Stimulated activated CD8-positive, alpha-beta memory T cell treated with anti-CD3 and anti-CD28 coated beads, Interleukin-15, amount 100 ng/mL, for 24 hours (primary cell): ENCODE measurements around the gene MDGA2.

Source experiments
- DNase-seq: peaks from one replicate; pipeline ENCODE4 v3.0.0-alpha.2; 2020; ENCODE audit warnings: low read depth

MDGA2 gene

DNA sequence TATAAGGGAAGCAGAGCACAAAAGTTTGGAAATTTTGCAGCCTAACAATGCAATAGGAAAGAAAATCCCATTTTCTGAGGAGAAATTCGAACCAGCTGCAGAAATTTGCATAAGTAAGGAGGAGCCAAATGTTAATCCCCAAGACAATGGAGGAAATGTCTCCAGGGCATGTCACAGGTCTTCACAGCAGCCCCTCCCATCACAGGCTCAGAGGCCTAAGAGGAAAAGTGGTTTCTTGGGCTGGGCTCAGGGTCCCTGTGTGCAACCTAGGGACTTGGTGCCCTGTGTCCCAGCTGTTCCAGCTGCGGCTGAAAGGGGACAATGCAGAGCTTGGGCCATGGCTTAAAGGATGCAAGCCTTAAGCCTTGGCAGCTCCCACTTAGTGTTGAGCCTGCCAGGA lies 190.0 kb downstream of the MDGA2 start:
- DNase-seq: no peak

DNA sequence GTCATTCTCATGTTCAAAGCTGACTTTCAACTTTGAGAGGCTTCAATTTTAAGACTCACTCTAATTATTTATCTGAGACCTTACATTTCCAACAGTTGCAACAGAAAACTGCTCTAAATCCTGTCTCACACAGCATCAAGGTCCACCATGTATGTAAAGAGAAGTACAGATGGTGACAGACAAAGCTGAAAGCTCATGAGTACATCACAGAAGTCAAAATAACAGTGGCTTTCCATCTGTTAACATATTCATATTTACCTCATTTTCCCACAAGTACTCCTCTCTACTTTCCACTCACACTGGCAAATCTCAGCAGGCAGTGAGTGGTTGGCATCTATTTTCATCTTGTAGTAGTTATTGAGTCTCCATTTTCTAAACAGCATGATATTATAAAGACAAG lies 192.0 kb downstream of the MDGA2 start:
- no peak for DNase-seq

DNA sequence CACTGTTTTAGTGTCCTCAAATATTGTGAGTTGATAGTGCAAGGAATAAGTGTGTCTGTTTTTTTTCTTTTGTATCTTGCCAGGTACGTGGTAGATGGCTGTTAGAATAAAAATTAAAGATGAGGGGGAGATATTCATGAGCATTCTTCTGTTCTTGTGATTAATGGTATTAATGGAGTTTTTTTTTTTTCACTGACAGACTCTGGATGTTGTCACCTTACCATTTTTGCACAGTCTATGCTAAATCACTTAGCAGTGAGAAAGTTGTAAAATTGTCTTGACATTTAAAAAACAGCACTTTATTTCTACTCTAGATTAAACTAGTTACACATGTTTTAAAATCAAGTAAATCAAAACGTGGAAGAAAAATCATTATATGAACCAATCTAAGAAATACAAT lies 204.3 kb downstream of the MDGA2 start:
- no peak for DNase-seq

DNA sequence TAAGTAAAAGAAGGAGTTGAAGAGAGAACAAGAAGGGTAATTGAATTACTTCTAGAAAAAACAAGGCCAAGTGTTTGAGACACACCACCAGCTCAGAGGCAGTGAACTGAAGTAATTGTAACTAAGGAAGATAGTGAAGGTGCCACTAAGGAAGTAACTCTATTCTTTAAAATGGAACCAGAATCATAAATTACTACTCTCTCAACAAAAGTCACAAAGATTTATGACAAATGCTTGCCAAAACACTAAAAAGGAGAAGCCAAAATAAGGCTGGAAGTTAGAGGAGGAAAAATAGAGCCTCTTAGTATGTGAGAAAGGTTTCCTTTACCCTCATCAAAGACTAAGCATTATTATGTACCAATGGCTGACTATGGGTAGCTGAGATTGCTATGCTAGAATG lies 208.5 kb downstream of the MDGA2 start:
- no peak for DNase-seq

DNA sequence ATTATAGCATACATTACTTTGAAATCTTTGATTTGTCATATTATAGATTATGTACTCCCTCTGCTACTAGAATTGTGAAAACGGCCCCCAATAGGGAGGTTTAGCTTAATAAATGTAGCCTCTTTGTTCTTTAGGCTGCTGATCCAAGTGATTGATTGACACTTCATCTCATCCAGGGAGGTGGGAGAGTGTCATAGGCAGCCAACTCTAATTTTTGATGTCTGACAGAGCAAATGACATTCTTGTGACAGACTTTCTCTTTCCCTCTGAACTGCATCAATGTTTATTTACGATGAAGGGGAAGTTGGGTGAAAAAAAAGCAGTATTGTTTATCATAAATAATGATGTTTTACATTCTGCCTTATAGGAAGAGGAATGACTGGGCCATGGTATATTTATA lies 221.4 kb downstream of the MDGA2 start:
- DNase-seq: no peak

GRCh38 chr14:47447076-47447475 lies 228.3 kb downstream of the MDGA2 start:
- no peak for DNase-seq

DNA sequence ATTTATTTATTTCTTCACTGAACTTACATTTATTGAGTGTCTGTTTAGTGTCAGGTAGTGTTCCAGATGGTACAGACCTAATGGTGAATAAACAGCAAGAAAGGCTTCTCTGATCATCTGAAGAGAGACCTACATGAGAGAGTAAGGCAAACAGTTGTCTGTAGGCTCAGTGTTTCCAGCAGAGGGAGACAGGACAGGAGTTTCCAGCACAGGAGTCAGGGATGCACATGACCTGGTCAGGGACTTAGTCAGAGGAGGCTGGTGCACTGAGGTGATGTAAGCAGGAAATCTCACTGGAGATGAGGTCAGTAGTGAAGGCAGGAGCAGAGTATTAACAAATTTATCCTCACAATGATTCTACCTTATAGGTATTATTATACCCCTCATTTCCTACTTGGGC lies 233.2 kb downstream of the MDGA2 start:
- no peak for DNase-seq

- DNase-seq: no peak
These were observed 235.5 kb downstream of the MDGA2 start for GRCh38 chr14:47439953-47440352.

DNA sequence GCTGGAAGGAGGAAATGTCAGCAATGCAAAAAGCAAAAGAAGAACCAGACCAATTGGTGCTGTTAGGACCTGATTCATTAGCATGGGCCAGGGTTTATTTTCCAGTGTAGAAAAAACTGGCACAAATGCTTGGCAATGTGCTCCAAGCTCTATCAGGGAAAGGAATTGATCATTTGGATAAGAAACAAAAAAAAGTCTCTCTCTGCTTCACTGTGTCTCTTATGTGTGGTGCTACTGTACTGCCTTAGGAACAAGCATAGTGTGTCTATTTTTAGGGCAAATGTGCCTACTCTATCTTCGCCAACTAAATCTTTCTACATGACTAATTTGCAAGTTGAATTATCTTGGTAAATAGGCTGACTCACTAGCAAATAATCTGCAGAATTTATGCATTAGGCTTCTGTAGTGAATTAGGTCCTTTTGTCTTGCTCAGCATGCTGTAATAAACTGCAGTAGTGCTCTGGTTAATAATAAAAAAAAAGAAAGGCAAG lies 236.7 kb downstream of the MDGA2 start:
- no peak for DNase-seq

GRCh38 chr14:47435331-47435965 lies 240.0 kb downstream of the MDGA2 start:
- DNase-seq: no peak

- DNase-seq: no peak
These were observed 247.8 kb downstream of the MDGA2 start for GRCh38 chr14:47427629-47428028.

- DNase-seq: no peak
These were observed 250.1 kb downstream of the MDGA2 start for GRCh38 chr14:47425302-47425701.

DNA sequence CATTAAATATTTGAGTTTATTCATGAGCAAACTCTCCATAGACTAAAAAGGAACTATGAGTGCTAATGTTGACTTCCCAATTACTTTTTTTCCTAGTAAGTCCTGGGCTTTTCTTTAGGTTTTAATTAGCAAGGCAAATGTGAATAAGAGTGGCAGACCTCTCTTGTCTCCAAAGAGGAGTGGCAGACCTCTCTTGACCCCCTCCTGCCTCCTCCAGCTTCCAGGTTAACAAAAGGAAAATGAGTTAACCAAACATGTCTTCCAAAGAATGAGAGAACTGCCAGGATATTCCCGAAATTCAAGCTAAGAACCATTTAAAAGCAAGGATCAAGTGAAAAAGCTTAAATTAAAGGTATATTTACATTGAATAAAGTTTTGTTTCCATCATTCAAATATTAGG lies 253.2 kb downstream of the MDGA2 start:
- DNase-seq: no peak

DNA sequence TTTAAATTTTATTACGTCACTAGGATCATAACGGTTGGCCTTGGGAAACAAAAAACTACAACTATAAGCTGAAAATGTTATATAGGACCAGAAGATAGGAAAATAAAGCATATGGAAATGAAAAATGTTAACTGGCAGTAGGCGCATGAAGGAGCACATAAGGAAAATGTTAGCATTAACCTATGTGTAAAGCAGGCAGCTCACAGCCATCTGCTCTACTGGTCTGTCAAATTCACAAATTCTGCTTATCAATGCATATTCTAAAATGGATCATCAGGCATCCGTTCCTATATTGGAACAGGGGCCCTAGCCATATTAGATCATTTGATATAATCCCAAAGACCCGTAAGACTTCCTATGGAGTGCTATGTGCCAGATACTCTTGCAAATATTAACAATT lies 263.9 kb downstream of the MDGA2 start:
- DNase-seq: no peak

- no peak for DNase-seq
These were observed 283.1 kb downstream of the MDGA2 start for GRCh38 chr14:47392326-47392725.

GRCh38 chr14:47390831-47391504 lies 284.4 kb downstream of the MDGA2 start:
- DNase-seq: no peak

DNA sequence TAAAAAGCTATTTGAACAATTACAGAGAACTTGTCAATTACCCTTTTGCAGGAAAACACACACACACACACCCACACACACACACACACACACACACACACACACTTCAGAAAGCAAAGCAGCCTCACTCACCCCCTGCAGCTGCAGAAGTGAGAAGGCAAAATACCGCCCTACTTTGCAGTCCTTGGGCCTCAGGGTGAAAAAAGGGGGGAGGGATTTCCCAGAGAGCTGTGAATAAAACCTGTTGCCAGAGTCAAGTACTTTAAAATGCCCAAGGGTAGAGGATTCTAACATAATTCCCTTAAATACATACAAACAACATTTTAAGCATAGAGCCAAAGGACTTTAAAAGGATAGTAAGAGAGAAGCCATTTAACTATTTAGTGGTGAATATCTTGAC lies 285.9 kb downstream of the MDGA2 start:
- no peak for DNase-seq

GRCh38 chr14:47366006-47366405 lies 309.4 kb downstream of the MDGA2 start:
- no peak for DNase-seq

- DNase-seq: no peak
These were observed 310.2 kb downstream of the MDGA2 start for GRCh38 chr14:47365233-47365632.

GRCh38 chr14:47353186-47353585 lies 322.2 kb downstream of the MDGA2 start:
- DNase-seq: no peak

DNA sequence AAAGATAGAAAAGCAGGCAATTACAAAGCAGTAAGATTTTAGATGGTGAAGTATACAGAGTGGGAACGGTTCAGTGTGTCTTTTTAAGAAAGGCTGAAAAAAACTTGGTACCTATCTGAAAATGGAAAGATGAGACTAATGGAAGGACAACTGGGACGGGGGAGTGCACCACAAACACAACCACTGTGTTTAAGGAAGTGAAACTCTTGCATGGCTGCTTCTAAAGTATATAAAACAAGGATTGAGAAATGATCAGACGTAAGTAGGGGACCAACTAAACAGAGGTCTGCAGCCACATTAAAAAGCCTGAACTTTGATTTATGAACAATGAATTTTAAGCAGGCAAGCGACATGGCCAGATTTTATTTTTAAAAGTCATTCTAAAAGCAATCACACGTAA lies 328.6 kb downstream of the MDGA2 start:
- no peak for DNase-seq

DNA sequence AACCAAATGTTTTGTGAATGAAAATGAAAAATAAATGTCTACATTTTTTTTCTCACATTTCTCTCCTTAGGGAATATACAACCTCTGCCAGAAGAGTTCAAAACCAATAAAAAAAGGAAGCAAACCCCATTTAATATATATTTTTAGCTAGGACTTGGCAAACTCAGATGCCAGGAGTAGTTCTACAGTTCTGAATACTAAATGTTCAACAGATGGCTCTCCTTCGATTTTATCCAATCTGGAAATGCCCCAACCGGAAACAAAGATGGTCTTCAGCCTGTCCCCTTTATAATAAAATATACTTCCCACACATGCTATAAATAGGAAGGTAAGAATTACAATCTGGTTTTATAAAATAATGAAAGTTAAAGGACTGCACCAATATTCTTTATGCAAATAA lies 330.4 kb downstream of the MDGA2 start:
- DNase-seq: no peak

DNA sequence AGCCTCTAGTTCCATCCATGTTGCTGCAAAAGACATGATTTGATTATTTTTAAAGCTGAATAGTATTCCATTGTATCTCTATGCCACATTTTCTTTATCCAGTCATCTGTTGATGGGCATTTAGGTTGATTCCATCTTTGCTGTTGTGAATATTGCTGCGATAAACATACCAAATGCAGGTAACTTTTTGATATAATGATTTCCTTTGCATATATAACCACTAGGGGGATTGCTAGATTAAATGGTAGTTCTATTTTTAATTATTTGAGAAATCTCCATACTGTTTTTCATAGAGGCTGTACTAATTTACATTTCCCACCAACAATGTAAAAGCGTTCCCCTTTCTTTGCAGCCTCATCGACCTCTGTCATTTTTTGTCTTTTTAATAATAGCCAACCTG lies 342.5 kb downstream of the MDGA2 start:
- DNase-seq: no peak

DNA sequence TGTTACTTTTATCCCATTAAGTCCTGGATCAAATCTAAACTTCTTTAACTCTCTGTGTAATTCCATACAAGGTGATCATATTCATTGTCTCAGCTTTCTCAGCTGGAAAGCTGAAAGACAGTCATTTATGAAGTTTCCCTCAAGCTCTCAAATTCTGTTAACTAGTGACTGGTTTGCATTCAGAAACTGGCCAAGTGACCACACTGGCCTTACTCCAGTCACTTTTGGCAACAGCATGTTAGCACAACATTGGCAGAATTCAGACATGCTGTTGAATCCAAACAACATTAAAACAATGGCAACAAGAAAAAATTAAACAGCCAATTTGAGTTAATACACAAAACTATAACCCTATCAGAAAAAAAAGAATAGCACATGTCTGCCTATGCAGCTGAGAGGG lies 343.3 kb downstream of the MDGA2 start:
- DNase-seq: no peak
